ENCODE results near the gene RAPGEF5. TPM values are rescaled to one million over a fixed set of nuclear protein-coding genes. Genes with fewer than 3 reads are reported as not detected.

The RAPGEF5 gene
- total RNA-seq, 1 donor from 2014 or later, result 65.8 TPM

DNA sequence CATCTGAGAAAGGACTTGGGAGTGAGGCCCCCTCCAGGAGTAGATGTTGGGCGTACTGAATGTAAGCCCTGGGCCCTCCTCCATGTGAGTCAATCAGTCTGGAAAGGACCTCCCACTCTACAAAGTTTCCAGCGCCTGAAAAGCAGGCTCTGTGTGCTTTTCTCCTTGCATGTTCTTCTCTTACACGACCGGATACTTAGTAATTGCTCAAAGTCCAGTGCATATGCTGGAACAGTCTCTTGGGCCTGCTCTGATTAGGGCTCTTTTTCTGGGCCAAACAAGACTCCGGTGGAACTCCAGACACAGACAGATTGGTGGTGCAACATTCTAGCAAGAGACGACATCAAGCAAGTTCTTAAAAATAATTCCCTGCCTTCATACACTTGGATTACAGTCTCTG, 38.3 kb upstream of the RAPGEF5 start:
- Histone ChIP-seq H3K27ac (no peak overlapping the region), H3K27me3 (no peaks in the 10 kb centered on the region), H3K36me3 (no peaks in the 10 kb centered on the region), H3K9me3 (no peaks in the 10 kb centered on the region), H3K4me3 (no peak overlapping the region), H3K4me1 (no peaks in the 10 kb centered on the region)
- TF ChIP-seq, protein P1, sequence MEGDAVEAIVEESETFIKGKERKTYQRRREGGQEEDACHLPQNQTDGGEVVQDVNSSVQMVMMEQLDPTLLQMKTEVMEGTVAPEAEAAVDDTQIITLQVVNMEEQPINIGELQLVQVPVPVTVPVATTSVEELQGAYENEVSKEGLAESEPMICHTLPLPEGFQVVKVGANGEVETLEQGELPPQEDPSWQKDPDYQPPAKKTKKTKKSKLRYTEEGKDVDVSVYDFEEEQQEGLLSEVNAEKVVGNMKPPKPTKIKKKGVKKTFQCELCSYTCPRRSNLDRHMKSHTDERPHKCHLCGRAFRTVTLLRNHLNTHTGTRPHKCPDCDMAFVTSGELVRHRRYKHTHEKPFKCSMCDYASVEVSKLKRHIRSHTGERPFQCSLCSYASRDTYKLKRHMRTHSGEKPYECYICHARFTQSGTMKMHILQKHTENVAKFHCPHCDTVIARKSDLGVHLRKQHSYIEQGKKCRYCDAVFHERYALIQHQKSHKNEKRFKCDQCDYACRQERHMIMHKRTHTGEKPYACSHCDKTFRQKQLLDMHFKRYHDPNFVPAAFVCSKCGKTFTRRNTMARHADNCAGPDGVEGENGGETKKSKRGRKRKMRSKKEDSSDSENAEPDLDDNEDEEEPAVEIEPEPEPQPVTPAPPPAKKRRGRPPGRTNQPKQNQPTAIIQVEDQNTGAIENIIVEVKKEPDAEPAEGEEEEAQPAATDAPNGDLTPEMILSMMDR (IDR thresholded peaks at IDR 0.05), result no peak
- DNase-seq (ENCODE audit: low spot score in 2 of 2), result no peak
- intact Hi-C loops (cut with DNase I), result no loop called here

DNA sequence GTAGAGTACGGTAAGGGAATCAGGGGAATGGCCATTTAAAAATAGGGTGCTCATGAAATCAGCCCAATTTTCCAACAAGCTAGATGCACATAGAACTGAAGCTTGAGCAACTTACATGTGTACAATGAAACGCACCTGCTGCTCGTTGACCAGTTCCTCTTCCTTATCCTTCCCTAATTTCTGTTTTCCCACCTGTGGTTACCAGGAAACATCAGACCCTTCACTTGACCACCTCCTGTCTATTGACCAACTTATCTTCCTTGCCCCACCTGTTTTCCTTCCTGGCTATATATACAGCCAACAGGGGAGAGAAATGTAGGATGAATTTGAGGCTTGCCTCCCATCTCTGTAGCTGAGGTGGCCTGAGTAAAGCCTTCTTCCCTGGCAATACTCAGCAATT, 37.8 kb upstream of the RAPGEF5 start:
- Histone ChIP-seq H3K4me1 (no peaks in the 10 kb centered on the region), H3K4me3 (no peak overlapping the region), H3K9me3 (no peaks in the 10 kb centered on the region), H3K27ac (no peak overlapping the region), H3K27me3 (no peaks in the 10 kb centered on the region), H3K36me3 (no peaks in the 10 kb centered on the region)
- DNase-seq (ENCODE audit: low spot score in 2 of 2), result no peak
- TF ChIP-seq, protein P1 (IDR thresholded peaks at IDR 0.05), result no peak
- intact Hi-C loops (cut with DNase I), result no loop called here

DNA sequence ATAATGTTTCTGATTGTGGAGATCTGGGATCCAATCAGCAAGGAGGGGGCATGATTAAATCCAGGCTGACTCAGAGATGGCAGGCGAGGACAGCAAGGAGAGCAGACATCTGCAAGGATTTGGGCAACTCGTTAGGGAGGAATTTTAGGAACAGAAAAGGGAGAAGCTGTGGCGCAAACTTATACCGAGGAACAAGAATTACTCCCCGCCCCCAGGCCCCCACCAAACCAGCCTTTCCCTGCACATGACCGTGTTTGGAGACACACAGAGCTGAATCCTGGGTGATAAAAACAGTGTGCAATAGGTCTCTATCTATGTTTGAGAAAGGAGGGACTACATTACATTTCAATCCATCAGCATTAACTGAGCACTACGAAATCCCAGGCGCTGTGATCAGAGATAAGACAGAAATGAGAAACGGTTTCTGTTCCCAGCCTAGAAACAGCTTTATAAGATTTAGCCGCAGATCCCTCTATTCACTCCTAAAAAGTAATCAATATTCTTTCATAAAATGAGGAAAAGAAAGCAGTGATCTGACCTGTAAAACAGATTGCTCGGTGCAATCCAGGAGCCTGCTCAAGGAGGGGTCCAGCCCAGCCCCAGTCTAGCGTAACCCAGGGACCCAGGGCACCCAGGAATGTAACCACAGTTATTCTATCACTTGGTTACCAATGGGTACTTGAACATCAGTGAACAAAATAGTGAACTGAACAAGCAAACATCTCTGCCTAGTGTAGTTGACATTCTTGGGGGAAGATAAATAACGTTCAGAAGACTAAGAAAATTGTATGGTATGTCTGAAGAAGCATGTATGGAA, 37.2 kb upstream of the RAPGEF5 start:
- DNase-seq (ENCODE audit: low spot score in 2 of 2), result no peak
- H3K4me1 ChIP-seq, result no peaks in the 10 kb centered on the region
- TF ChIP-seq, protein P1 (IDR thresholded peaks at IDR 0.05), result no peak
- no peak overlapping the region for H3K4me3 ChIP-seq
- H3K27me3 ChIP-seq, result no peaks in the 10 kb centered on the region
- intact Hi-C loops (cut with DNase I), result no loop called here
- no peaks in the 10 kb centered on the region for H3K9me3 ChIP-seq
- no peak overlapping the region for H3K27ac ChIP-seq
- H3K36me3 ChIP-seq, result no peaks in the 10 kb centered on the region

DNA sequence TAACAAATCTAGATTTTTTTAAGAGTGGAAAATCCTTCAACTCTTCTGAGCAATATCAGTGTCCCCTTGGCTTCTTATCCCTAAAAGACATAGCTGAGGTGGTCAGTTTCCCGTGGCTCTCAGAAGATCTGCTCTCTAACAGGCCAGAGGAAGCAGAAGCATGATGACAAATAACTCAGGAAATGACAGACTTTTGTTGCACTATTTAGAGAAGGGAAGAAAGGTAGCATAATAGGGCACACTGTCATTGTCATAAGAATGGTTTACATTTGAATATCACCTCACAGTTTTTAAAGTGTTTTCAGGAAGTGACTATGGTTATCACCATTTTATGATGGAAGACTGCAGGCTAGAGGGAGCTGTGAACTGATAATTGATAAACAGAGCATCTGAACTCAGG, 33.6 kb upstream of the RAPGEF5 start:
- no peaks in the 10 kb centered on the region for H3K36me3 ChIP-seq
- no peak overlapping the region for H3K4me3 ChIP-seq
- TF ChIP-seq, protein P1 (IDR thresholded peaks at IDR 0.05), result no peak
- intact Hi-C loops (cut with DNase I), result no loop called here
- no peaks in the 10 kb centered on the region for H3K27me3 ChIP-seq
- H3K9me3 ChIP-seq, result no peaks in the 10 kb centered on the region
- H3K4me1 ChIP-seq, result no peaks in the 10 kb centered on the region
- no peak overlapping the region for H3K27ac ChIP-seq
- no peak for DNase-seq (ENCODE audit: low spot score in 2 of 2)

DNA sequence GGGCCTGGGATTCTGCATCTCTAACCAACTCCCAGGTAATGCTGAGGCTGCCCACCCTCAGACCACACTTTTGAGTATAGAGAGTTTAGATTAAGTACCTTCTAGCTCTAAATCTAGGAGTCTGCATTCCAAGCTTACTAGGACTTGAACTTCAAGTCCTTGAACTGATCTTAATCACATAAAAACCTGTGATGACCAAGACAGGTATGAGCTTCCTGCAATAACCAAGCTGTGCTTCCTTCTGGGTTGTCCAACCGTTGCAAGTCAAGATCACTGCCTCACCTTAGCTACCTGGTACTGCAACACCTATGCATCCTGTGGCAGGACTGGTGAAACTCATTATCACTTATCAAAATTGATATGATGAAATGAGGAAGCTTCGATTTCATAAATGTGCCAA, 32.9 kb upstream of the RAPGEF5 start:
- H3K27ac ChIP-seq, result no peak overlapping the region
- no peak overlapping the region for H3K4me3 ChIP-seq
- TF ChIP-seq, protein P1 (IDR thresholded peaks at IDR 0.05), result no peak
- H3K27me3 ChIP-seq, result no peaks in the 10 kb centered on the region
- no peak for DNase-seq (ENCODE audit: low spot score in 2 of 2)
- H3K36me3 ChIP-seq, result no peaks in the 10 kb centered on the region
- intact Hi-C loops (cut with DNase I), result no loop called here
- no peaks in the 10 kb centered on the region for H3K9me3 ChIP-seq
- no peaks in the 10 kb centered on the region for H3K4me1 ChIP-seq

Data from ascending aorta (tissue), 2 donors.